CD4-positive, alpha-beta T cell treated with Interleukin-12 subunit alpha and Interleukin-12 subunit beta, for 1 hour (primary cell): Measurements from ENCODE around the gene SGCB.
A peak's percentile ranks its signal among the peaks of the same experiment; 100 is the strongest.
"Not testable (repeated sequence)": the region's sequence is repeated elsewhere in the genome, so short reads cannot be mapped to it uniquely, and the experiment has no call there.

Experiments
- DNase-seq: peaks from one replicate; pipeline ENCODE4 v3.0.0-alpha.2; 2020

SGCB gene, protein sequence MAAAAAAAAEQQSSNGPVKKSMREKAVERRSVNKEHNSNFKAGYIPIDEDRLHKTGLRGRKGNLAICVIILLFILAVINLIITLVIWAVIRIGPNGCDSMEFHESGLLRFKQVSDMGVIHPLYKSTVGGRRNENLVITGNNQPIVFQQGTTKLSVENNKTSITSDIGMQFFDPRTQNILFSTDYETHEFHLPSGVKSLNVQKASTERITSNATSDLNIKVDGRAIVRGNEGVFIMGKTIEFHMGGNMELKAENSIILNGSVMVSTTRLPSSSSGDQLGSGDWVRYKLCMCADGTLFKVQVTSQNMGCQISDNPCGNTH

DNA sequence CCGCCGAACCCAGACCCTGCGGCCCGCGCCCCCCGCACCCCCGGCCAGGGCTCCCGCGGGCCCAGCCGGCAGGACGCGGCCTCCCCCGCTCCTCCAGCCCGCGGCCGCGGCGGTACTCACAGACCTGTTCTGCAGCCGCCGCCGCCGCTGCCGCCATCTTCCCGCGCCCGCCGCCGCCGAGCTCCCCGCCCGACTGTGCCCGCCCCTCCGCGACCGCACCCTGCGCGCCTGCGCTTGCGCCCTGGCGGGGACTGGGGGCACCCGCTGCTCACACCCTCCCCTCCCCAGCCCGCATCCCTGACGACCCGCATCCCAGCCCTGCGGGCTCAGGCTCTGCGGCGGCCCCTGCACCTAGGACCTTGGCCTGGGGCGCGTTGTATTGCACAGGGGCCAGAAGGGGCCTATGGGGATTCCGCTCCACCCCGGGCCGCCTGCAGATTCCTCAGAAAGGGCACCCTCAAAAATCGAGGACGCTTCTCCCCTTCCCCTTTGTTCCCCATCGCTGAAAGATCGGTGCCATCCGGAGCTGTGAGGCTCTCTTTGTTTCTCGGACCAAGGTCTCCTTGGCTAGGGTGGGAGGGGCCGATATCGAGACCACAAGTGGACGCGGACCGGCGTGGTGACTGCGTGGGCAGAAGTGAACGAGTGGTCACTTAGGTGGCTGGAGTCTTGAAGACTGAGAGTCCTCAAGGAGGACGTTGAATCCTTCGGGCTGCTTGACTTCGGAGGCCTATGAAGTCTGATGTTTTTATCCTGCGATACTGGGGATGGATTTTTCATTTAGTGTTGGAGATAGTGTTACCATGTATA lies at the start of gene SGCB:
TSS of gene SGCB (minus strand) at position 197 of the 810 bp plus-strand sequence. CDS start at position 157, 40 bp downstream.
- DNase-seq: peak; percentile 76

DNA sequence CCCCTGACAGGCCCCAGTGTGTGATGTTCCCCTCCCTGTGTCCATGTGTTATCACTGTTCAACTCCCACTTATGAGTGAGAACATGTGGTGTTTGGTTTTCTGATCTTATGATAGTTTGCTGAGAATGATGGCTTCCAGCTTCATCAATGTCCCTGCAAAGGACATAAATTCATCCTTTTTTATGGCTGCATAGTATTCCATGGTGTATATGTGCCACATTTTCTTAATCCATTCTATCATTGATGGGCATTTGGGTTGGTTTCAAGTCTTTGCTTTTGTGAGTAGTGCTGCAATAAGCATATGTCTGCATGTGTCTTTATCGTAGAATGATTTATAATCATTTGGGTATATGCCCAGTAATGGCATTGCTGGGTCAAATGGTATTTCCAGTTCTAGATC lies 48.3 kb upstream of the SGCB start:
- not testable (repeated sequence) for DNase-seq

DNA sequence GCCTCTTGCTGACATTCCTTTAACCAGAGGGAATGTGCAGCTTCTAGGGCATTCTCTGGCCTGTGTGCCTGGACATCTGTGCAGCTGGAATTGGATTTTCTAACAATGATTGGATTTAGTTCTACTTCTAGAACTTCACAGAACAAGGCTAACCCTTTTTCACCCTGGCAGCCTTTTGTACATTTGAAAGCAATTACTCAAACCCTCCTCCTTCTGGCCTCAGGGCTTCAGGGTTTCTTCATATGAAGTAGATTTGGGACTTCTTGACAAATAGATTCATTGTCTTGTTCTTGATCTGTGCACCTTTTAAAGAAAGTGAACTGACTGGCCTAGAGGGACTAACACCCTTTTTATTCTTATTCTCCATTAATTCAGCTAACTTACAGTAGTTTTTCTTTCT lies 43.1 kb upstream of the SGCB start:
- DNase-seq: no peak

DNA sequence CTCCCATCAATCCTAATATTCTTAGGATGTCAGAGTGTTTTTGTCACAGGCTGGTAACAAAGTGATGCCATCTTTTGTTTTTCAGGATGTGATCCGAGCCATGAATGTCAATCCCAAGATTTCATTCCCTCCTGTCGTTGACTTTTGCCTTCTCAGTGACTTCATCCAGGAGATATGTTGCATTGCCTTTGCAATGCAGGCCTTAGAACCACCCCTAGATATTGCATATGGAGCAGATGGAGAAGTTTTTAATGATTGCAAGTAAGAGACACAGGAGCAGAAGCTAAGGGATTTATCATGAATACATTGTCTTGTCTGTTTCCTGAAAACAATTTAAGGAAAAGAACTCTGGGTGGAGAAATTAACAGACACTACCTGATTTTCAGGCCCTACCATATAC lies 41.6 kb upstream of the SGCB start:
- no peak for DNase-seq

DNA sequence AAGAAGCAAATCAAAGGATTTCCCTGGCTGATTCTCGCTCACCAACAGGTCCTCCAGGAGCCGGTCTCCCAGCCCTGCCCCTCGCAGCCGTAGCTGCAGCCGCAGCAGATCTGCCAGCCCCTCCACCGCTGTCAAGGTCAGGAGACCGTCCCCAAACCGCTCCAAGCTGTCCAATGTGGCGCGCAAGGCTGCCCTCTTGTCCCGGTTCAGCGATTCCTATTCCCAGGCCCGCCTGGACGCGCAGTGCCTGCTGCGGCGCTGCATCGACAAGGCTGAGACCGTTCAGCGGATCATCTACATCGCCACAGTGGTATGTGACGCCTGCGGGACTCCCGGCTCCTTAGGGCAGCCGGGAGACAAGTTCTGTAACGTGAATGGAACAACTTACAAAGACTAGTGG lies 38.6 kb upstream of the SGCB start:
- DNase-seq: no peak

DNA sequence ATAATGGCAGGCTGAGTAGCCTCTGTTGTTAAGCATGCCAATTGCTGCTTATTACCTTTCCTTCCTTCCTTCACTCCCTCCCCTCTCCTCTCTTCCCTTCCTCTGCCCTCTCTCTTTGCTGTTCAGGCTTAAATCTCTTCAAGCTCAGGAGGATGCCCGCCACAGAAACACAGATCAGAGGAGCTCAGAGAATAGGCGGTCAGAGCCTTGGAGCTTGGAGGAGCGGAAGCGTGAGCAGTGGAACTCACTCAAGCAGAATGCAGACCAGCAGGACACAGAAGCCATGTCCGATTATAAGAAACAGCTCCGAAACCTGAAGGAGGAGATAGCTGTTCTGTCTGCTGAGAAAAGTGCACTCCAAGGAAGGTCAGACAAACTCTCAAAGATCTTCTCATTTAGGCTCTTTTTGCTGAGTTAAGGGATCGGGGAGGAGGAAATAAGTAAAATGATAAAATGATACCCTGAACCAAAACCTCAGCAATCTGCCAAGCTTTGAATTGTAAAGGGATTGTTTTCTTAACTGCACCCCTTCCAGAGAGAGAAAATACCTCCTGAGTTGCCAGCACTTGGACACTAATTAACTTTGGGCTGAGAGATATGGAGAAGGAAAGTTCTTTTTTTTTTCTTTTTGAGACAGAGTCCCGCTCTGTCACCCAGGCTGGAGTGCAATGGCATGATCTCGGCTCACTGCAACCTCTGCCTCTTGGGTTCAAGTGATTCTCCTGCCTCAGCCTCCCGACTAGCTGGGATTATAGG lies 33.9 kb upstream of the SGCB start:
- DNase-seq: no peak

DNA sequence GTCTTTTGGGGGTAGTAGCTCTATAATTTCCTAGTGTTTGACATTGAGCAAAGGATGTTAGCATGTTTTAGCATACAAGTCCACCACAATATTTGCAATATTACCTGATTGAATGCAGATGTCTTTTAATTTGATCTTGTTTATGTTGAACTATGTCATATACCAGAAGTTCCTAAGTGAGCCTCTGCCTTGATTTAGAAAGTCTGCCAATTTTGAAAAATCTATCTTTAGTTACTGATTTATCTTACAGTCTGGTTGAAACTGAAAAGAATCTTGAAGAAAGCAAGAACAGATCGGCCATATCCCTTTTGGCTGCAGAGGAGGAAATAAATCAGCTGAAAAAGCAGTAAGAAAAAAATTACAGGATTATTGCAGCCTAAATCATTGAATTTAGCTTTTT lies 31.5 kb upstream of the SGCB start:
- DNase-seq: no peak

DNA sequence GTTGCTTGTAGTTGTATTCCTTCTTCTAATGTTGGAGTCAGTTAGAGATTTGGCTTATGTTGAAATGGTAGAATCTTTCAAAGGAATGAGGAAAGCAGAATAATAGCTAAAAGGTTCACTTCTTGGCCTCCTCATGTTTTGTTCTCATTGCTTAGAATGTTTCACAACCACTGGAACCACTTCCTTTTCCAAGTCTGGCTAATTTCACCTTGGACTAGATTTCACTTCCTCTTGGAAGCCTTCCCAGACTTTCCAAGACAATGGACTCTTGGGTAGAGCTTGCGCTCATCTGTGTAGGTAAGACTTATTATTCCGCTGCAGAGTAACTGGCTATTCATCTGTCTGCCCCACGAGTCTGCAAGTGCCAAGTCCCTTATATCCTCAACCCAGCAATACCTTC lies 21.3 kb upstream of the SGCB start:
- no peak for DNase-seq

DNA sequence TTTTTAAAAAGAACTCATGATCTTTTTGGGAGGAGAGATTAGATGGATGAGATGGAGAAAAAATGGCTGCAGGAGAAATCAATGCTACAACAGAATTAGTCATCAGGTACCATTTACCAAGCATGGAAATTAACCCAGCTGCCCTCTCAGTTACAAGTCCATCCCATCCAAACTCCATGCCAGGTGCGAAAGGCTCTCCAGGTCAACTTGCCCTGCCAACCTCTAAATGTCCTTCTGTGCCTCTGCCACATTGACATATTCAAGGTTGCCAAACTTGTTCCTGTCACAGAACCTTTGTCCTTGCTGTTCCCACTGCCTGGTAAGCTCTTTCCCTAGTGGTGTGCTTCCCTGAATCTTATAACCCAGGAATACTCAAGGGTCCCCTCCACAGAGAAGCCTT lies 20.2 kb upstream of the SGCB start:
- no peak for DNase-seq

DNA sequence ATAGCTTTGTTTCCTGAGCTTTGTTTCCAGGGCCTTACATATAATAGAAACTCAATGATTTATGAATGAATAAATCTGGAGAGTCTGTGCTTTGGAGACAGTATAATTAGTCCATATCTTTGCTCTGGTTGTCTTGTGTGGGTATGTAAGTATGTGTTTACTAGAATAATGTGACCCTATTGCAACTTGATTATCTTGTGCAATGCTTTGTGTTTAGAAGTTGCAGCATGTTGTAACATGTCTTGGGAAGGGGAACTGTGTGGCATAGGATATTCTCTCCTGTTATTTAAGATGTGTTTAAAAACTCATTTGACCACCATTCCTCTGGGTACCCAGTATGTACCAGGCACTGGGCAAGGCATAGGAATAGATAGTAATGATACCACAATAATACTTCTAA lies 19.1 kb upstream of the SGCB start:
- DNase-seq: no peak

DNA sequence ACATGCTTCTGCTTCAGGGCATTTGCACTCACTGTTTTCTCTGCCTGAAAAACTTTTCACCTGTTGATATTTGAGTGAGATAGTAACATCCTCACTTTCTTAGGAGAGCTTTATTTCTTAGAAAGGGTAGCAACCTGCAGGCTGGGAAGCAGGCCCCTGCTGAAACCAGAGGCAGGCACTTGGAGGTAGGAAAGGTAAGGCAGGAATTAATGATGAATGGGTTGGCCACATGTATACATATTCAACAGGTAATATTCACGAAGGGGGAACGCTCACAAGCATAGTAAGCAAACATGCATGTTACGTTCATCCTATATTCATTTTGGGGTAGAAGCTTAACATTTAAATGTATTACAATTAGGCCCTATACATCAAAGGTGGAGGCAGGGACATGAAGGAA lies 16.2 kb upstream of the SGCB start:
- no peak for DNase-seq

DNA sequence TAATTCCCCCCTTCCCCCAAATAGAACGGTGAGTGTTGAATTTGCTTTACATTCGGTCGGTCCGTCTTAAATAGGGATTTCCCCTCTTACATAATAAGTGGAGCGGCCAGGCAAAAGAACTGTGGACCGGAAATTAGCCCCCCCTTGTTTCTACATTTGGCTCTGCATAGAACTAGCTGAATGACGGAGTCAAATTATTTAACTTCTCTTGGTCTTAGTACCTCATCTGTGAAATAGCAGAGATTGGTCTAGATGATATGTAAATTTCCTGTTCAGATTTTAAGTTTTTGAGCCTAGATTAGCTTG lies 14.3 kb upstream of the SGCB start:
- DNase-seq: no peak

DNA sequence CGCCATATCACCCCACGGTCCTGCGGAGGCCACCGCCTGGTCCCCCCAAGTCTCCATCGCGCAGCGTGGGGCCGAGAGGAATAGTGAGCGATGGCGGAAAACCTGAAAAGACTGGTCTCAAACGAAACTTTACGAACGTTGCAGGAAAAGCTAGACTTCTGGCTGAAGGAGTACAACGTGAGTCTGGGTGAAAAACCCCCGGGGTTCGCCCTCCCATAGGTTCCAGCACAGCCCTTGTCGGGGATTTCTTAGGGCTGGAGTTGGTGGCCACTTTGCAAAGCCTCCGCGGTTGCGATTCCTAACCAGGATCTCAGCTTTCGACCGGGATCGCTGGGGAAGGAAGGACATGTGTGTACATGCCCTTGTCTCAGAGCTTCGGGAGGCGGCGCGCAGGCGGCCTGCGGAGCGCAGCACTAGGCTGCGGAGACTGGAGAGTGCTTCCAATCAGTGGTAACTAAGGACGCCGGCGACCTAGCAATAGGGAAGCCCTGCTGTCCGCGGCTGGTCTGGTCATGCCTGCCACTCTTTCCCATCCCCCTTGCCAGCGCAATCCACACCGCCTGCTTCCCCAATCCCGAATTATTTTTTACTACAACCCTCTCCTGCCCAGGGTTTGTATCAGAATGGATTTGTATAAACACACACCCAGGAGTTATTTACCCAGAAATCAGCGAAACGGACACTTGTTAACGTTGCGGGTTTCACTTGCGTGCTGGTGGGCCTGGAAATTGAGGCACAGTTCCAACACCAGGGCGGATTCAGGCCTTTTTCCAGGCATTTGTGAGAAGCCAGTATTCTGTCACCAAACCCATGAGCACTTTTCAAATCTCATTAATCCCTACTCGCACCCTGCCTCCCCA lies 13.7 kb upstream of the SGCB start:
- no peak for DNase-seq

DNA sequence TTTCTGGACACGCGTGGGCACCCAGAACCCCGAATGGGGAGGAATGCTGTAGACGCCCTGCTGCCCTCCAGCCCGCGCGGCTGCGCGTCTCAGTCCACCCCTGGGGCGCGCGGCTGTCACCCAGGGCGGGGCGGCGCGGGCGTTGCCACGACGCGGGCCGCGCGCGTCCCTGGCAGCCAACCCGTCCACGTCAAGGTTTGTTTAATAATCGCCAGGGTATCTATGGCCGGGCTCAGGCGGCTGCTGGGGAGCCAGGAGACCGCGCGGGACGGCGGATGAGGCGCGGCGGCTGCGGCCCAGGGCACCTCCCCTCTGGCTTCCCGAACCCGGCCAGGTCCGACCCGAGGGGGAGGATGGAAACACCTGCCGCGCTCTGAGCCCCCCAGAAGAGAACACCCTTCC lies 13.1 kb upstream of the SGCB start, which contains the start of gene SPATA18:
TSS of gene SPATA18 (plus strand) at position 92 of the 402 bp plus-strand sequence. CDS start 401 bp downstream, outside the sequence.
- DNase-seq: no peak

DNA sequence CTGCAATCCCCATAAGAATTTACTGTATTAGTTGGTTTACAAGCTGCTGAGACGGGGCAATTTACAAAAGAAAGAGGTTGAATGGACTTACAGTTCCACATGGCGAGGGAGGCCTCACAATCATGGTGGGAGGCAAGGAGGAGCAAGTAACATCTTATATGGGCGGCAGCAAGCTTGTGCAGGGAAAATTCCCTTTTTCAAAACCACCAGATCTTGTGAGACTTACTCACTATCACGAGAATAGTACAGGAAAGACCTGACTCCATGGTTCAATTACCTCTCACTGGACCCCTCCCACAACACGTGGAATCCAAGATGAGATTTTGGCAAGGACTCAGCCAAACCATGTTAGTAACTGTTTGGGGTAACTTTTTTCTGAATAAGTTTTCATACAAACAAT lies 11.2 kb upstream of the SGCB start:
- no peak for DNase-seq

DNA sequence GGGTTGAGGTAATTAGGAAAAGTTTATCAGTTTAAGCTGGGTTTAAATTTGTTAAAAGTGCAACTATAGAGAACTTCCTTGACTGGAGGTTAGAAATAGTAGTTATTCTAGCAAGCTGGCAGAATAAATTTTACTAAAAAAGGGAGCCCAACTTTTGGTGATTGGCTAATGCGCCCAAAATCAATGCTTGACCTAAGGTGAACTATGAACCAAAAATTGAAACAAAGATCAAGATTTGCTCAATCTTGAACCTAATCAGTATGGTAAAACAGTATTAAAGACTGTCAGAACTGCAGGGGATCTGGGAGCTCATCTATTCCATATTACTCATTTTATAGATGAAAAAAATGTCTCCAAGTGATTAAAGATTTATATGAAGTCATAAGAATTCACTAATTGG lies 6.9 kb upstream of the SGCB start:
- no peak for DNase-seq

DNA sequence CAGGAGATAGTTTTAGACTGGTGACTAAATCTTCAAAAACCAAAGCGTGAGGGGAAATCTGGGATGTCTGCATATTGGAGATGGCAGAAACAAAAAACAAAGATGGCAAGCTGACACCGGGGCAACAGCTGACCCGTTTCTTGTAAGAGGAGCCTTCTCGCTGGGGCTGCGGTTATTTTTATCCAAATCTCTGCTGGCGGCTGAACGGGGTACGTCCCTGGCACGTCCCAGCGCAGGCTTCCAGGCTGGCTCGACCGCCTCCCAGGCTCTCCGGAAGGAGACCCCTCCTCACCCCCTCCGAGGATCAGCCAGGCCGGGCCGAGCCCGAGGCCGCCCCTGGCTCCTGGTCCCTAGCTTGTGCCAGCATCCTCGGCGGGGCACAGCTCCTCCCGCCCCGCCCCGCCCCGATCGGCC lies 403 bp downstream of the SGCB start:
- no peak for DNase-seq

DNA sequence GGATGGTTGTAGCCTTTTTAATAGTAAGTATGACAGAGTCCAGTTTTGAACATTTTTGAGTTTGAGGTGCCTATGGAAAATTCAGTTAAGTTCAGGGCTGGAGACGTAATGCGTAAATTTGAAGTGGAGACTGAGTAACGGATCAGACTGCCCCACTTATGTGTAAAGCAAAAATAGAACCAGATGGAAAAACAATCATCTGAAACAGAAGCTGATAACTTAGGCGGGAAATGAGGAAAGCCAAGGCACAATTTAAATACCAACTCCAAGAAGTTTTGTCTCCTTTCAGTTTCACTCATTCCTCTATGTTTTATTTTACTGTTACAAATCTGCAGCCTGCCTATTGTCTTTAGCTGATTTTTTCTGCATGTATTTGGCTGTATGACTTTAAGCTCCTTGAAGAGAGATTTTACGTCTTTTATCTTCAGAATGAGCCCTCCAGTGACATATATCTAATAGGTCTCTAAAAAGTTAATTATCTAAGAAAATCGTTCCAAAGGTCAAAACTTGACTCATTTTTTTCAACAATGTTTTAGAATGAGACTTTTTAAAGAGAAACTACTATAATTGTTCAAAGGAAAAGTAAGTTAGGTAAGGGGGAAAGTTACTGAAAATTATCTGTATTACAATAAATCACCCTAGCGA lies 1.1 kb downstream of the SGCB start:
- DNase-seq: no peak

DNA sequence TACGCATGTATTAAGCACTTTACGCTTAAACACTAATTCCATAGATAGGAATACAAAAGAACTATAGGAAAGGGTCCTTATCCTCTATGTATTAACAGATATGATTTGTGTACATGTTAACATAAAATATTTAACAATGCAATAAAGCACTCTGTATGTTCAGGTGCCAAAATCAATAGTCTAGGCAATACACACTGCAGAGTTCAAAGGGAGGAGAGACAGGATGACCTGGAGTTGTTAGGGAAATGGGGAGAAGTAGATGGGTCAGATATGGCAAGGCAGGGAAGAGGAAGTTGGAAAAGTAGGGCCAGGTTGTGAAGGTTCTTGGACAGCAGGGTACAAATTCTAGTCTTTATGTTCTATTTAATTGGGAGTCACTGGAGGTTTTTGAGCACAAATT lies 2.9 kb downstream of the SGCB start:
- no peak for DNase-seq

DNA sequence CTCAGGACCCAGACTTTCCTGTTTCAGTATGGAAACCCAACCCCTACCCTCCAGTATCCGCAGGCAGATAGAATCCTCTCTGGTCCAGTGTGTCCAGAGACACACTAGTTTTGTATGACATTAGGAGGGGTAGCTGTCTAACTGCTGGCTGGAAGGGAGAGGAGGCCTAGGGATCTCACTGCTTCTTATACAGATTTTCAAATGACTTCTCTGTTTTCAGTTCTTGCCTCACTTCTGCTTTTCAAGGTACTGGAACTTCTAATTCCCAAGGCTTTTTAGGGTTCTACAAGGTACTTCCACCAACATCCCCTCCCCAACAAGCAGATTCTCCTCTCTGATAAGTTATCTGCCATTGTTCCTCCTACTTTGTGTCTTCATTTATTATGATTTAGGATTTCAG lies 6.1 kb downstream of the SGCB start:
- DNase-seq: no peak

DNA sequence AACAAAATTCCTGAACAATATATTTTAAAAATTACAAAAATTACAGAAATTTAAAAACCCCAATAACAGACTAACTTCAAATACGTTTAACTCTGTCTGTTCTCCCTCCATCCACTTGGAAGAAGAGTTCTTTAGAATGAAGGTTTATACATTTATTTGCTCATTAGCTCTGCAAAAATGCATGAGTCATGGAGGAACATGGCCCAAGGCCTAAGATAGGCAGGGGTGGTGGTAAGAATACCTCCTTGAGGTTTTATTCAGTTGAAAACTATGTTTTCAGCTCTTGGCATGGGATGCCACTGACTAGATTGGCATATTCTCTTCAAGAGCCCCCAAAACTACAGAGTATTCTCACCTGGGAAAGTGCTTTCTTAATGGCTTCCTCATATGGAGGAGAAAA lies 9.1 kb downstream of the SGCB start:
- DNase-seq: no peak

DNA sequence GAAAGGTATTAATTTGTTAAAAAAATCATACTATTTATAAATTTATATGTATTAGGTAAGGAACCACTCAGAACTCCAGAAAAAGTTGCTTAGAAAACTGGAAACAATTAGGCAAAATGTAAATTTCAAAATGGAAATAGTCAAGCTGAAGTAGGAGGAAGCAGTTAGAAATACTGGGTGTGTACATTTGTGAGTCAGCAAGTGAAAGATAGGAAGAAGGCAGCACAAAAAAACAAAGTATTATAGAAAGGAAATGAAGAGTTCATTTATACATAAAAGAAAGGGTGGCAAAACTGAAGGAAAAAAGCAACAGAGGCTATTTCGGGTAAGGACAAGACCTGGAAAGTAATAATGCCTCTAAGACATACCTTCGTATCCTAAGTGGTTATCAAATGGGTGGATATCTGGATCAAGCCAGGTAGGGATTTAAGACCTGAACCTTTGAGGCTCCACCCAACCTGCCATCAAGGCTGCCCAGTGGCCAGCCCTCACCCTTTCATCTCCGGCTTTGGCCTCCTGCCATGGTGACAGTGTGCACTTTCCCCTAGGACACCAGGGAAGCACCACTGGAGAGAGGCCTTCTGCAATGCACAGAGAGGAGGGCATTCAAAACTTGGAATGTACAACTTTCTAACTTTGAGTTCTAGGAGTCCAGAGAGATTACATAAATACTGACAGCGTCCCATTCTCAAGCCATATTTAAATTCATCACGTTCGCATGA lies 18.0 kb downstream of the SGCB start, which contains the start of gene LRRC66:
TSS of gene LRRC66 (minus strand) at position 428 of the 722 bp plus-strand sequence. CDS start 2,750 bp downstream, outside the sequence.
- DNase-seq: no peak
